ENCODE results near the gene WHRN.

The WHRN gene

GRCh38 chr9:114513055-114513958, 8.0 kb upstream of the WHRN start:
- DNase-seq, result no peak

GRCh38 chr9:114511978-114512874, 7.0 kb upstream of the WHRN start:
- DNase-seq, result no peak

GRCh38 chr9:114507726-114508125, 2.5 kb upstream of the WHRN start:
- DNase-seq, result no peak

- DNase-seq, result no peak
These were observed 763 bp upstream of the WHRN start for GRCh38 chr9:114506082-114506390.

GRCh38 chr9:114504341-114505186, 709 bp downstream of the WHRN start:
- peak; percentile 34 for DNase-seq

- no peak for DNase-seq
These were observed 1.5 kb downstream of the WHRN start for GRCh38 chr9:114503522-114504340.

- DNase-seq, result no peak
These were observed 2.3 kb downstream of the WHRN start for GRCh38 chr9:114503009-114503408.

GRCh38 chr9:114501796-114502682, 3.2 kb downstream of the WHRN start:
- DNase-seq, result no peak

GRCh38 chr9:114500697-114501292, 4.5 kb downstream of the WHRN start:
- no peak for DNase-seq

GRCh38 chr9:114499941-114500696, 5.2 kb downstream of the WHRN start:
- no peak for DNase-seq

GRCh38 chr9:114499528-114499927, 5.7 kb downstream of the WHRN start:
- no peak for DNase-seq

- DNase-seq, result no peak
These were observed 7.4 kb downstream of the WHRN start for GRCh38 chr9:114497727-114498382.

- no peak for DNase-seq
These were observed 8.0 kb downstream of the WHRN start for GRCh38 chr9:114497236-114497635.

- no peak for DNase-seq
These were observed 9.3 kb downstream of the WHRN start for GRCh38 chr9:114496011-114496410.

GRCh38 chr9:114494776-114495569, 10.3 kb downstream of the WHRN start:
- no peak for DNase-seq

- no peak for DNase-seq
These were observed 11.6 kb downstream of the WHRN start for GRCh38 chr9:114493521-114494184.

- no peak for DNase-seq
These were observed 12.3 kb downstream of the WHRN start for GRCh38 chr9:114492991-114493390.

All from stimulated activated CD4-positive, alpha-beta T cell treated with anti-CD3 and anti-CD28 coated beads, Interleukin-12 subunit alpha, Interleukin-12 subunit beta, amount 100 ng/mL, for 4 hours (primary cell).